ENCODE measurements around the gene PDZD2.

PDZD2 gene

GRCh38 chr5:32089146-32090000, 450.4 kb downstream of the PDZD2 start:
- no peak for DNase-seq

GRCh38 chr5:32090026-32090754, 451.3 kb downstream of the PDZD2 start:
- DNase-seq: no peak

- DNase-seq: no peak
Measured at GRCh38 chr5:32090755-32091128, 451.8 kb downstream of the PDZD2 start.

DNA sequence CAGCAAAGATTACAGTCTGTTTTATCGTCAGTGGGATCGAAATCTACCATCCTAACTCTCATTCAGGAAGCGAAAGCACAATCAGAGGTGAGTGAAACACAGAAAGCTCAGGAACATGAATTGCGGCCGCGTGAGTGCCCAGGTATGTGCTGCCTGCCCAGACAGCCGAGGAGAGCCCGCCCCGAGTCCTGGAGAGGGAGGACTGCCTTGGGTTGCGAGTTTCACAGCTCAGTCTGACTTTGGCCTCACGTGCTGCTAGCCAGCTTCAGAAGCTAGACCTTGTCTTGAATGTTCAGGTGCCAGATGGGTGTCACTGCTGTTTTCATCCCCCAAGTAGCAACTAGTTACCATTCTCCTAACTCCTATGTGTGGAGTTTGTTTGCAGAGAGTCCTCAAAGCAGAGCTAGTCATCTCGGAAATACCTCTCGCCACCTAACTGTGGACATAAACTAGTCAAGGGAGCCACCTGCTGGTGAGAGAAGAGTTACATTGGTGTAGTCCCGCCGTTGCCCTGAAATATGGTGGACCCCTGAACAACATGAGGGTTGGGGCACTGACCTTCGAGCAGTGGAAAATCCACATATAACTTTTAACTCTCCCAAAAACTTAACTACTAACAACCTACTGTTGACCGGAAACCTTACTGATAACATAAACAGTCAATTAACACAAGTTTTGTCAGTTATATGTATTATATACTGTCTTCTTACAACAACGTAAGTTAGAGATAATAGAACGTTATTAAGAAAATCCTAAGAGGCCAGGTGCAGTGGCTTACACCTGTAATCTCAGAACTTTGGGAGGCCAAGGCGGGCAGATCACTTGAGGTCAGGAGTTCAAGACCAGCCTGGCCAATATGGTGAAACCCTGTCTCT, 454.2 kb downstream of the PDZD2 start:
- peak; percentile 71 for DNase-seq

DNA sequence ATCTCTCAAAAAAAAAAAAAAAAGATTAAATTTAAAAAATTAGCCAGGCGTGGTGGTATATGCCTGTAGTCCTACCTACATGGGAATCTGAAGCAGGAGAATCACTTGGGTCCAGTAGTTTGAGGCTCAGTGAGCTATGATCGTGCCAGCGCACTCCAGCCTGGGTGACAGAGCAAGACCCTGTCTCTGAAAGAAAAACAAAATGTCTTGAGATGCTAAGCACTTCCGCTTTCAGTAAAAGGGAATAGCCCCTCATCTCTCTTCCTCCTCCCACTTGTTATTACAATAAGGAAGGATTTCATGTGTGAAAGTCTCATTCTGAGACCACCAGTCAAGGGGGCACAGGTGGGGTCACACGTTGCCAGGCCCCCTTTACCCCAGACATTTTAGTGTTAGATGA, 455.8 kb downstream of the PDZD2 start:
- DNase-seq: no peak

GRCh38 chr5:32095261-32095671, 456.3 kb downstream of the PDZD2 start:
- no peak for DNase-seq

- no peak for DNase-seq
Measured at GRCh38 chr5:32096891-32097595, 458.1 kb downstream of the PDZD2 start.

GRCh38 chr5:32098291-32098690, 459.4 kb downstream of the PDZD2 start:
- DNase-seq: no peak

GRCh38 chr5:32098890-32099310, 460.0 kb downstream of the PDZD2 start:
- DNase-seq: no peak

- DNase-seq: no peak
Measured at GRCh38 chr5:32099486-32100035, 460.6 kb downstream of the PDZD2 start.

DNA sequence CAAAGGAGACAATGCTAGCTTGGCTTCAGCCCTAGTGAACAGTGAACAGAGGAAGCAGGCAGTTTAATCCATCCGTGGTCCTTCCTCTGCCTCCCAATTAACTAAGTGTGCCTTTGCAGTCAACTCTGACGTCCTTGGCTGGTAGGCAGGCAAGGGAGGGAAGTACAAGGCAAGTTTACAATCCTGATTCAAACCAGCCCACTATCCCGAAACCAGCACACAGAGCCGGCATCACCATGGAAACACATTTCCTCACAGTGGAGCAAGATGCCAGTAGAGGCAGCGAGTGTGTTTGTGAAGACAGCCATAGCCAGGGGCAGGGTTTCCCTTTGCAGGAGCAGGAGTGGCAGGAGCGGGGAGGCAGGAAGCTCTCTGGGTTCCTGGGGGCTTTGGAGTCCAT, 461.3 kb downstream of the PDZD2 start:
- no peak for DNase-seq

- DNase-seq: no peak
Measured at GRCh38 chr5:32100691-32101302, 461.9 kb downstream of the PDZD2 start.

GRCh38 chr5:32102254-32102986, 463.5 kb downstream of the PDZD2 start:
- DNase-seq: no peak

GRCh38 chr5:32103521-32103920, 464.6 kb downstream of the PDZD2 start:
- no peak for DNase-seq

DNA sequence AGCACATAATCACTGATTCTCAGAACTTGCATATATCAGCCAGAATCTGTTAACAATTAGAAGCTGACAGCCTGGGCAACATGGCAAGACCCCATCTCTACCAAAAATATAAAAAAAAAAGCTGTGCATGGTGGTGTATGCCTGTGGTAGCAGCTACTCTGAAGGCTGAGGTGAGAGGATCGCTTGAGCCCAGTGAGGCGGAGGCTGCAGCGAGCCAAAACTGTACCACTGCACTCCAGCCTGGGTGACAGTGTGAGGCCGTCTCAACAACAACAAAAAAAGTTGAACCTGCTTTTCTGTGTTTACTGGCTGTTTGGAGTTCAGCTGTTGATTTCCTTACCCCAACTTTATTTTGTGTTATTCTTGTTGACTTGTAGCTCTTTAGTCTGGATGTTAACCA, 468.4 kb downstream of the PDZD2 start:
- DNase-seq: no peak

GRCh38 chr5:32108167-32108566, 469.2 kb downstream of the PDZD2 start:
- no peak for DNase-seq

DNA sequence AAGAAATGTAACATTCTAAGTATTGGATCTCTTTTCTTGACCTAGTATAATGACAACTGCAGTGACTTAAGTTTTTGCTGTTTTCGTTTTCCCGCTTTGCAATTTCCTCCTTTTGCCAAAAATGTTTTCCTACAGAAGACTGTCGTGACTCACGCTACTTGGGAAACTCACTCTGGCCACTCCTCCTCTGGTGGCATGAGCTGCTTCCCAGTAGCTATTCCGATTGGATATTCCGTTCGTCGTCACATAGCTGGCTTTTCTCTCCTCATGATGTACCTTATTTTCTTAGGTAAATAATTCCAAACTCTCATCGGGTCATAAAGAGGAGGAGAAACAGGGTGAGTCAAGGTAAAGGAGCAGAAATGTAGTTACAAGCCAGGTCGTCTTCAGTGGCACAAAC, 470.3 kb downstream of the PDZD2 start:
- no peak for DNase-seq

GRCh38 chr5:32110111-32110696, 471.3 kb downstream of the PDZD2 start:
- no peak for DNase-seq

DNA sequence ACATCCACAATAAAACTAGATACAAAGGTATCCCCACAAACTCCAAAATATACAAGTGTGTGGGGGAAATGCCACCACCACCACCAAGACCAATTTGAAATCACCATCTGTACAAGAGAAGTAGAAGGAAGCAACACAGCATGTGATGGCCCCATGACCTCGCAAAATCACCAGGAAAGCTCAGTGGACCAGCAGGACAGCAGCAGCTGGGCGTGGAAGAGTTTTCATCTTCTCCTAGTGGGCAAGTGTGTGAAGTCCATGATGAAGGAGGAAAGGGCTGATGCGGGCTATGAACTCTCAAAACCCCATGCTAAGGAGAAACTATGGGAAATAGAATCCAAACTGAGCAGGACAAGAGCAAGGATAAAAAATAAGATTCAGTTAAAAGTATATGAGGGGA, 477.1 kb downstream of the PDZD2 start:
- DNase-seq: no peak

GRCh38 chr5:32116574-32117313, 477.8 kb downstream of the PDZD2 start:
- no peak for DNase-seq
